HepG2 (cell line): ENCODE measurements around the gene PRPS1L1. TPM values are rescaled to one million over a fixed set of nuclear protein-coding genes. Genes with fewer than 3 reads are reported as not detected.

Experiments used
- AKAP8 ChIP-seq: sonication (generic); formaldehyde crosslinking; IDR thresholded peaks from 2 replicates; pipeline ENCODE4 v1.5.1; 2020; ENCODE audit warnings: mild to moderate bottlenecking, missing genetic modification reagents
- ARID2 ChIP-seq: sonication (generic); formaldehyde crosslinking; IDR thresholded peaks from 2 replicates; pipeline ENCODE4 v1.8.1; 2022; ENCODE audit warnings: mild to moderate bottlenecking, missing genetic modification reagents, borderline replicate concordance
- HNF1B ChIP-seq: sonication (generic); formaldehyde crosslinking; IDR thresholded peaks from 2 replicates; pipeline ENCODE4 v1.5.1; 2020; ENCODE audit warnings: mild to moderate bottlenecking, moderate library complexity, missing genetic modification reagents
- NONO ChIP-seq, 2 experiments: fragments of 450-650 bp in 1 of 2; sonication (generic) in 1 of 2; formaldehyde crosslinking in 1 of 2; IDR thresholded peaks in 1 of 2; conservative IDR thresholded peaks in 1 of 2; 2 replicates each; pipeline versions ENCODE4 v1.6.1 to v1.8.0; 2017 to 2022; ENCODE audit warnings: mild to moderate bottlenecking in 1 of 2, missing genetic modification reagents in 1 of 2, moderate library complexity in 1 of 2
- NRL ChIP-seq: sonication (generic); formaldehyde crosslinking; IDR thresholded peaks from 2 replicates; pipeline ENCODE4 v1.5.0; 2020; ENCODE audit warnings: missing genetic modification reagents, mild to moderate bottlenecking, moderate library complexity, borderline replicate concordance
- ZNF121 ChIP-seq: sonication (generic); formaldehyde crosslinking; IDR thresholded peaks from 2 replicates; pipeline ENCODE4 v1.5.0; 2020; ENCODE audit warnings: mild to moderate bottlenecking, missing genetic modification reagents
- polyA plus RNA-seq, 8 experiments: library from polyadenylated mRNA; depleted of rRNA in 3 of 8; stranded (reverse) in 7 of 8; unstranded in 1 of 8; fragments of >200 nt; fragmentation: Illumina TruSeq in 4 of 8; extraction: Trizol in 4 of 8; gene quantifications; 2 replicates each; pipeline versions ENCODE4 v1.2.1 to v1.2.3, GENCODE V29; 2011 to 2016; ENCODE audit warnings: low read depth in 4 of 8, missing spikeins in 1 of 8, mixed read lengths in 1 of 8; ENCODE audit not compliant: insufficient read depth in 1 of 8
- total RNA-seq, 5 experiments: library from RNA; depleted of rRNA; stranded (reverse); fragments of >200 nt; fragmentation: Illumina TruSeq; extraction: Trizol; gene quantifications; 2 replicates each; pipeline ENCODE4 v1.2.3, GENCODE V29; 2016; ENCODE audit warnings: low read depth in 1 of 5
- TF ChIP-seq, protein P1 (sequence below): IDR thresholded peaks from 2 replicates; pipeline ENCODE4 v1.6.1; 2016; ENCODE audit warnings: low read depth, missing genetic modification reagents, missing compliant biosample characterization
- TF ChIP-seq, protein P2 (sequence below): IDR thresholded peaks from 2 replicates; pipeline ENCODE4 v1.6.1; 2016; ENCODE audit warnings: mild to moderate bottlenecking, missing biosample characterization, missing genetic modification reagents

The PRPS1L1 gene
- total and polyA plus RNA-seq, 2 of the 13 experiments (the other 11 are each of a cell fraction or from before 2014, with no cell fraction given) = not detected

DNA sequence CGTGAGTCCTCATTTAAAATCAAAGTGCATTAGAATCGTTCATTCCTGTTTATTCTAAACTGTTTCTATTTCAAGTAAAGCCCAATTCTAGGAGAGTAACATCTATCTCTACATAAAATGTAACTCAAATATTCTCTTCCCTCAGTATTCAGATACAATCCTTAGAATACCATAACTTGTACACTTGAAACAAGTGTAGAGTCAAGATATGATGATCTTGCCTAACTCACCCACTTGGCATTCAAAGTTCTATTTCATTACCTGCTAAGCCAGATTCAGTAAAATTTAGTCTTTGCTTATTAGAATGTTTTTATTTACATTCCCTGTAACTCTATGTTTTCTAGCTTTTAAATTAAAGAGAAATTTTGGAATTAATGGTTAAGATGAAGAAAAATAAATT lies 31.6 kb downstream of the PRPS1L1 start (continued):
- TF ChIP-seq, protein P1, sequence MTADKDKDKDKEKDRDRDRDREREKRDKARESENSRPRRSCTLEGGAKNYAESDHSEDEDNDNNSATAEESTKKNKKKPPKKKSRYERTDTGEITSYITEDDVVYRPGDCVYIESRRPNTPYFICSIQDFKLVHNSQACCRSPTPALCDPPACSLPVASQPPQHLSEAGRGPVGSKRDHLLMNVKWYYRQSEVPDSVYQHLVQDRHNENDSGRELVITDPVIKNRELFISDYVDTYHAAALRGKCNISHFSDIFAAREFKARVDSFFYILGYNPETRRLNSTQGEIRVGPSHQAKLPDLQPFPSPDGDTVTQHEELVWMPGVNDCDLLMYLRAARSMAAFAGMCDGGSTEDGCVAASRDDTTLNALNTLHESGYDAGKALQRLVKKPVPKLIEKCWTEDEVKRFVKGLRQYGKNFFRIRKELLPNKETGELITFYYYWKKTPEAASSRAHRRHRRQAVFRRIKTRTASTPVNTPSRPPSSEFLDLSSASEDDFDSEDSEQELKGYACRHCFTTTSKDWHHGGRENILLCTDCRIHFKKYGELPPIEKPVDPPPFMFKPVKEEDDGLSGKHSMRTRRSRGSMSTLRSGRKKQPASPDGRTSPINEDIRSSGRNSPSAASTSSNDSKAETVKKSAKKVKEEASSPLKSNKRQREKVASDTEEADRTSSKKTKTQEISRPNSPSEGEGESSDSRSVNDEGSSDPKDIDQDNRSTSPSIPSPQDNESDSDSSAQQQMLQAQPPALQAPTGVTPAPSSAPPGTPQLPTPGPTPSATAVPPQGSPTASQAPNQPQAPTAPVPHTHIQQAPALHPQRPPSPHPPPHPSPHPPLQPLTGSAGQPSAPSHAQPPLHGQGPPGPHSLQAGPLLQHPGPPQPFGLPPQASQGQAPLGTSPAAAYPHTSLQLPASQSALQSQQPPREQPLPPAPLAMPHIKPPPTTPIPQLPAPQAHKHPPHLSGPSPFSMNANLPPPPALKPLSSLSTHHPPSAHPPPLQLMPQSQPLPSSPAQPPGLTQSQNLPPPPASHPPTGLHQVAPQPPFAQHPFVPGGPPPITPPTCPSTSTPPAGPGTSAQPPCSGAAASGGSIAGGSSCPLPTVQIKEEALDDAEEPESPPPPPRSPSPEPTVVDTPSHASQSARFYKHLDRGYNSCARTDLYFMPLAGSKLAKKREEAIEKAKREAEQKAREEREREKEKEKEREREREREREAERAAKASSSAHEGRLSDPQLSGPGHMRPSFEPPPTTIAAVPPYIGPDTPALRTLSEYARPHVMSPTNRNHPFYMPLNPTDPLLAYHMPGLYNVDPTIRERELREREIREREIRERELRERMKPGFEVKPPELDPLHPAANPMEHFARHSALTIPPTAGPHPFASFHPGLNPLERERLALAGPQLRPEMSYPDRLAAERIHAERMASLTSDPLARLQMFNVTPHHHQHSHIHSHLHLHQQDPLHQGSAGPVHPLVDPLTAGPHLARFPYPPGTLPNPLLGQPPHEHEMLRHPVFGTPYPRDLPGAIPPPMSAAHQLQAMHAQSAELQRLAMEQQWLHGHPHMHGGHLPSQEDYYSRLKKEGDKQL (CRISPR knock-in tag) = no peak
- TF ChIP-seq ARID2 (CRISPR knock-in tag) = no peak
- TF ChIP-seq NRL (CRISPR knock-in tag) = no peak
- TF ChIP-seq NONO (IDR thresholded peaks at IDR 0.05) = no peak
- no peak for TF ChIP-seq NONO (CRISPR knock-in tag; conservative IDR thresholded peaks at IDR 0.05)
- no peak for TF ChIP-seq ZNF121 (CRISPR knock-in tag)
- no peak for TF ChIP-seq AKAP8 (CRISPR knock-in tag)
- TF ChIP-seq, protein P2, sequence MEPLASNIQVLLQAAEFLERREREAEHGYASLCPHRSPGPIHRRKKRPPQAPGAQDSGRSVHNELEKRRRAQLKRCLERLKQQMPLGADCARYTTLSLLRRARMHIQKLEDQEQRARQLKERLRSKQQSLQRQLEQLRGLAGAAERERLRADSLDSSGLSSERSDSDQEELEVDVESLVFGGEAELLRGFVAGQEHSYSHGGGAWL = no peak
- no peak for TF ChIP-seq HNF1B (CRISPR knock-in tag)
